ENCODE results near the gene PIK3CD. TPM values are rescaled to one million over a fixed set of nuclear protein-coding genes. Genes with fewer than 3 reads are reported as not detected.

PIK3CD gene
- total and polyA plus RNA-seq, 2 of the 8 experiments (the other 6 are each of a cell fraction or from before 2014, with no cell fraction given): 20.6 to 24.1 TPM

DNA sequence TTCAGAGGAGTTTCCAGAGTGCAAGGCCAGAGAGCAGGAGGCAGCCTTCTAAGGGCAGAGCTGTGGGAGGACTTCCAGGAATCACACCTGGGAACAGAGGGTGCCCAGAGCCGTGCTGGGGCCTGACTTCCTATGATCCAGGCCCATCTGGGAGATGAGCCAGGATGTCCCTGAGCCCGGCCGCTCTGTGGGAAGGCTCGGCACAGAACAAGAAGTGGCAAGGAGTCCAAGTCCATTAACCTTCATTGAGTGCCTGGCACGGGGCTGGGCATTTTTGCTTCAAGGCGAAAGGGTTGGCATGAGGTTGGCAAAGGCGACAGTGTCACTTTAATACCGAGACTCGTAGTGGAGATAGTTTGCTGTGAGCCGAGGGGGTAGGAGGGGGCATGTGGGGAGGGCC lies 44.6 kb upstream of the PIK3CD start:
- CTCF ChIA-PET (ENCODE audit: partially characterized antibody): interaction anchor here (1.5 to 6.2 kb wide), 2 partner anchors 10 to 372 kb away, joined by 3 to 32 read pairs; no protein-coding TSS in a partner anchor
- 89% methylated on average over 10 of the region's 10 CpGs; no CpG with 5 or more reads in 1 of the 2 experiments for WGBS, 2 experiments (ENCODE audit: extremely low coverage in 1 of 2, insufficient coverage in 1 of 2, insufficient read length in 1 of 2, insufficient replicate concordance in 2 of 2, low coverage in 1 of 2, low lambda C conversion rate in 2 of 2, missing lambda C conversion rate in 1 of 2)
- no peak for TF ChIP-seq TBP (IDR thresholded peaks at IDR 0.05; ENCODE audit: low read depth, low read length)
- TF ChIP-seq ZNF274 (IDR thresholded peaks at IDR 0.05; ENCODE audit: borderline replicate concordance, extremely low read depth, low read length): no peak
- TF ChIP-seq CREB1 (IDR thresholded peaks at IDR 0.05): no peak
- no peak for TF ChIP-seq POLR2A (IDR thresholded peaks at IDR 0.05; ENCODE audit: control extremely low read depth in 1 of 2, low read depth in 2 of 2, low read length in 2 of 2)
- no peak for TF ChIP-seq SAP30 (IDR thresholded peaks at IDR 0.05; ENCODE audit: insufficient read depth, insufficient replicate concordance, low read length)
- TF ChIP-seq TAF1 (IDR thresholded peaks at IDR 0.05; ENCODE audit: low read depth, low read length): no peak
- TF ChIP-seq HDAC2 (IDR thresholded peaks at IDR 0.05; ENCODE audit: borderline replicate concordance in 1 of 2, low read depth in 2 of 2, low read length in 2 of 2): no peak
- TF ChIP-seq RNF2 (IDR thresholded peaks at IDR 0.05; ENCODE audit: borderline replicate concordance, low read depth, low read length, missing control alignments, poor library complexity, severe bottlenecking): no peak
- TF ChIP-seq GTF2F1 (IDR thresholded peaks at IDR 0.05; ENCODE audit: borderline replicate concordance, low read depth, low read length): no peak
- no peak for TF ChIP-seq SP2 (IDR thresholded peaks at IDR 0.05; ENCODE audit: low read length)
- TF ChIP-seq YY1 (IDR thresholded peaks at IDR 0.05; ENCODE audit: low read depth, low read length): no peak
- TF ChIP-seq CHD1 (IDR thresholded peaks at IDR 0.05; ENCODE audit: low read depth, low read length): no peak
- TF ChIP-seq POLR2AphosphoS5 (IDR thresholded peaks at IDR 0.05; ENCODE audit: low read depth, low read length): no peak

More for the DNA sequence above, 44.6 kb upstream of the PIK3CD start:
- Histone ChIP-seq H3K56ac (replicated peaks; ENCODE audit: insufficient read length, low read depth, low read length) (no peak overlapping the region), H4K8ac (ENCODE audit: extremely low read depth, insufficient read depth, low read length) (no peak overlapping the region), H2BK15ac (ENCODE audit: low read length) (no peak overlapping the region), H3K36me3 (ENCODE audit: control insufficient read depth in 2 of 4, insufficient read depth in 4 of 4, low read length in 3 of 4) (peaks cover 4 to 29% (median 13%) of the 10 kb centered on the region in 4 experiments; a peak in 5 of 8 replicates), H2BK120ac (replicated peaks; ENCODE audit: low read depth, low read length) (no peak overlapping the region), H3K27ac (ENCODE audit: low read depth, low read length) (no peak overlapping the region), H3K18ac (ENCODE audit: extremely low read depth, low read length) (no peak overlapping the region), H2BK20ac (ENCODE audit: low read length) (no peak overlapping the region), H2AK5ac (ENCODE audit: low read depth, low read length) (no peak overlapping the region), H3K9ac (replicated peaks in 1 of 4; ENCODE audit: extremely low read depth in 1 of 4, low read depth in 3 of 4, low read length in 3 of 4) (no peak overlapping the region), H3K4me2 (ENCODE audit: insufficient read depth in 1 of 2, low read depth in 2 of 2, low read length in 2 of 2) (no peak overlapping the region), H3K79me2 (ENCODE audit: control insufficient read depth in 1 of 2, insufficient read depth in 2 of 2, low read length in 2 of 2) (no peaks in the 10 kb centered on the region), H4K91ac (replicated peaks; ENCODE audit: insufficient read length, low read length) (no peak overlapping the region), H4K20me1 (replicated peaks in 1 of 2; ENCODE audit: control insufficient read depth in 1 of 2, insufficient read depth in 2 of 2, low read length in 2 of 2) (peaks cover 3 to 12% of the 10 kb centered on the region in 2 experiments), H2BK12ac (ENCODE audit: low read depth, low read length) (no peak overlapping the region), H2BK5ac (ENCODE audit: low read depth, low read length) (no peak overlapping the region), H3K27me3 (replicated peaks in 1 of 4; ENCODE audit: control insufficient read depth in 3 of 4, extremely low read depth in 1 of 4, insufficient read depth in 3 of 4, low read length in 3 of 4) (no peaks in the 10 kb centered on the region), H3K23me2 (ENCODE audit: low read depth, low read length) (no peaks in the 10 kb centered on the region), H3K4ac (replicated peaks; ENCODE audit: insufficient read length, low read depth, low read length) (no peak overlapping the region), H3K9me3 (ENCODE audit: insufficient read depth in 2 of 2, low read depth in 1 of 2, low read length in 1 of 2) (no peaks in the 10 kb centered on the region), H3K23ac (ENCODE audit: insufficient read length) (no peak overlapping the region), H3K4me1 (replicated peaks in 1 of 4; ENCODE audit: control insufficient read depth in 3 of 4, insufficient read depth in 4 of 4, low read length in 3 of 4) (no peaks in the 10 kb centered on the region; a peak in 1 of 7 replicates), H3K4me3 (ENCODE audit: extremely low read depth in 1 of 4, insufficient read depth in 2 of 4, low read depth in 3 of 4, low read length in 4 of 4) (no peak overlapping the region), H4K5ac (ENCODE audit: insufficient read length, low read depth, low read length) (no peak overlapping the region), H3K14ac (ENCODE audit: insufficient read length) (no peak overlapping the region), H2AFZ (ENCODE audit: low read length) (no peak overlapping the region), H3K79me1 (ENCODE audit: low read depth, low read length) (no peaks in the 10 kb centered on the region; the same call in 1 of the 2 replicates)
- FAIRE-seq: no peak
- POLR2A ChIA-PET (ENCODE audit: partially characterized antibody): interaction anchor here (1.4 to 2.4 kb wide), 3 partner anchors 9 to 14 kb away, joined by 3 to 8 read pairs (median 4); no protein-coding TSS in a partner anchor
- no peak for DNase-seq (ENCODE audit: low read depth in 1 of 2, low spot score in 2 of 2)

Measured in H1 (cell line).